GM18951 (cell line): ENCODE data around the gene ASCC3.

Source experiments
- POLR2A ChIP-seq: IDR thresholded peaks from 4 replicates; pipeline ENCODE4 v1.6.1; 2011; ENCODE audit warnings: mild to moderate bottlenecking; ENCODE audit not compliant: insufficient read length, insufficient read depth; ENCODE audit errors: extremely low read depth
- in situ Hi-C: fragments of 300-500 bp; cut with MboI; formaldehyde crosslinking; loops from one replicate; pipeline ENCODE4 v1.12.0; 2022; ENCODE audit warnings: low sequenced_read_pairs, mixed read lengths, inconsistent platforms; ENCODE audit not compliant: unreplicated experiment

ASCC3 gene

GRCh38 chr6:100719883-100720682, 161.0 kb downstream of the ASCC3 start:
- in situ Hi-C loops = no loop called here

DNA sequence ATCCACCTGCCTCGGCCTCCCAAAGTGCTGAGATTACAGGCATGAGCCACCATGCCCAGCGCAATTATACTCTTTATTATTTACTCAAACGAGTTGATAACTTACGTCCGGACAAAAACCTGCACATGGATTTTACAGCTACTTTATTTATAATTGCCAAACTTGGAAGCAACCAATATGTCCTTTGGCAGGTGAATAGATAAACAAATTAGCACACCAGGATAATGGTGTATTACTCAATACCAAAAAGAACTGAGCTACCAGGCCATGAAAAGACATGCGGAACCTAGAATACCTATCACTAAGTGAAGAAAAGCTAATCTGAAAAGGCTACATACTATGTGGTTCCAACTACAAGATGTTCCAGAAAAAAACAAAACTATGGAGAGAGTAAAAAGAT, 168.1 kb downstream of the ASCC3 start:
- in situ Hi-C loops = no loop called here
- TF ChIP-seq POLR2A = no peak

More at GRCh38 chr6:100719883-100720682, 161.0 kb downstream of the ASCC3 start:
- no peak for TF ChIP-seq POLR2A

GRCh38 chr6:100706491-100706890, 174.6 kb downstream of the ASCC3 start:
- TF ChIP-seq POLR2A = no peak
- in situ Hi-C loops = no loop called here

DNA sequence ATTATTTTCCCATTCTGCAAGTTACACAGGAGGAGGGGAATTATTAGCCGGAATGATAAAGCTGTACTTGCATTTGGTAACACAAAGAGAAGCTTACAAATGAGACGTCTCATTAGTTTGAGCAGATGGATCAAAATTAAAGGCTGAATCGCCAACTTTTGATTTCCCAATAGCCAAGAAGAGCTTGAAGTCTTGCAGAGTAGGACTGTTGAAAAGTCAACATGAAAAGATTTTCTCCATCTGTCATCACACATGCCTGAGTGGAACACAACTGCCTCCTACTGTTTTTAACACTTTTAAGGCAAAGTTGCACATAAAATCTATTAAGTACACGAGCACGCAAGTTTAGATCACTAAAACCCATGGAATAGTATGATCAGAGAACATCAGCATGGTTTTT, 176.2 kb downstream of the ASCC3 start:
- in situ Hi-C loops = no loop called here
- TF ChIP-seq POLR2A = no peak

GRCh38 chr6:100701728-100702127, 179.4 kb downstream of the ASCC3 start:
- no peak for TF ChIP-seq POLR2A
- in situ Hi-C loops = no loop called here

GRCh38 chr6:100700009-100700408, 181.1 kb downstream of the ASCC3 start:
- in situ Hi-C loops = no loop called here
- TF ChIP-seq POLR2A = no peak

GRCh38 chr6:100695445-100695844, 185.7 kb downstream of the ASCC3 start:
- no peak for TF ChIP-seq POLR2A
- in situ Hi-C loops = no loop called here

- TF ChIP-seq POLR2A = no peak
- in situ Hi-C loops = no loop called here
Measured at GRCh38 chr6:100693249-100693927, 187.7 kb downstream of the ASCC3 start.

DNA sequence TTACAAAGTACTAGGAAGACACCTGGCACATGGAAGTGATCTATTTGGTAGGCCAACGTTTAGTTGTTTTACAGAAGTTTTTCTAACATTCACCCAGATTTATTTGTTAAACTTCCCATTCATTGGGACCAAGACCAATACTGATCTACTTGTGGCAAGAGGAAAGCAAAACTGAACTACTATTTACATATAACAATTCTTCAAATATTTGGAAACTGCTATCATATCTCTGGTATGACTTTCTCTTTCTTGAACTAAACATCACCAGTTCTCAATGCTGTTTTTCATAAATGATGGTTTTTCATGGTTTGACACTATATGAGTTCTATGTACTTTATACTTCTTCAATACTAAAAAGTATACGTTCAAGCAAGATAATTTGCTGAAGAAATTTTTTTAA, 189.2 kb downstream of the ASCC3 start:
- no peak for TF ChIP-seq POLR2A
- in situ Hi-C loops = no loop called here

DNA sequence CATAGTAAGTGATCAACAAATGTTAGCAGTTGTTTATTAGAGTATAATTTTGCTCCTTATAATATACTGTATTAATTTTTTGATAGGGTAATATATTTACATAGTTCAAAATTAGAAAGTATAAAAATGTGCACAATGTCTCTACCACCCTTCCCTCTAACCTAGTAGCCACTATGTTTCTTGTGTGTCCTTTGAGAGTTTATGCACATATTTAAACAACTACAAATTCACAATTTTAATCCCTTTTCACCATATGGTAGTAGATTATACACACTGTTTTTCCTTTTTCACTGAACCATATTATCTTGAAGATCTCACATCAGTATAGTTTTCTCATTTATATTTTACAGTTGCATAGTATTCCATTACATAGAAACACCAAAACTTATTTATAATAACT, 194.9 kb downstream of the ASCC3 start:
- no peak for TF ChIP-seq POLR2A
- in situ Hi-C loops = no loop called here

- in situ Hi-C loops = no loop called here
- no peak for TF ChIP-seq POLR2A
Measured at GRCh38 chr6:100685747-100686146, 195.4 kb downstream of the ASCC3 start.

GRCh38 chr6:100680163-100680562, 201.0 kb downstream of the ASCC3 start:
- in situ Hi-C loops = no loop called here

DNA sequence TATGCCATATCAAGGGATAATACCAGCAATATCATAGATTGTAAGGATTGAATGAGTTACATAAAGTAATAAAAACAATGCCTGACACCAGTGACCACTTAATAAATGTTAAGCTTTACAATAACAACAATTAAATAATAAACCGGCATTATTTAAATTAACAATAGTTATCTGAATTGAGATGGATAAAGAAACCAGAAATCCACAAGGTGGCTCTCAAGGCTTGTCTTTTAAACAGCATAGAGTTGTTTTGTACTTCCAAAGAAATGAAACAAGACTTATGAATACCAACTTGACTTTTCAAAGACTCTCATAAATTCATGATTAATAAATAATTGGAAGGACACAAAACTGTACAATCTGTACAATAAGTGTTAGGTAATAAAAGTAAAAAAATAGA, 203.1 kb downstream of the ASCC3 start:
- no peak for TF ChIP-seq POLR2A
- in situ Hi-C loops = no loop called here

More at GRCh38 chr6:100680163-100680562, 201.0 kb downstream of the ASCC3 start:
- no peak for TF ChIP-seq POLR2A

DNA sequence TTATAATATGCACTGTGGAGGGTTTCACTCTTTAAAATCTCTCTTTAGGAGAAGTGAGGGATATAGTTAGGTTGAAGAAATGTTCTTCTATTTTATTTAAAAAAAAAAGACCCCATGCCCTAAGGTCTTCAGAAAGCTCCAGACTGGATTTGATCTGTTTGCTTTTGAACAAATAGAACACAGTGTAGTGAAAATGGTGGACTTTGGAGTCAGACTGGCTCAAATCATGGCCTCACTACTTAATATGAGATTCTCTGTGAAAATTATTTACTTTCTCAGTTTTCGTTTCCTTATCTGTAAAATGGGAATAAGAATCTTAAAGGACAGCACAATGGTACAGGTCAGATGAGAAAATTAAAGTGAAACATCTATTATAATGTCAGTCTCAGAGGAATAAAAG, 203.9 kb downstream of the ASCC3 start:
- no peak for TF ChIP-seq POLR2A
- in situ Hi-C loops = no loop called here
